Fibroblast of lung (primary cell): ENCODE measurements around the gene ADGRV1. TPM values are rescaled to one million over a fixed set of nuclear protein-coding genes. Genes with fewer than 3 reads are reported as not detected.

ENCODE experiments used
- DNase-seq, 2 donors: peaks; one replicate each; pipeline versions ENCODE4 v3.0.0 to v3.0.0-alpha.2; 2010; ENCODE audit warnings: low read depth in 2 of 2
- H2AFZ ChIP-seq: 2 replicates; pipeline ENCODE4 v1.5.1; 2012; ENCODE audit warnings: low read length, control low read depth, inconsistent platforms
- H3K27ac ChIP-seq: 2 replicates; pipeline ENCODE4 v1.5.1; 2011; ENCODE audit warnings: low read length, control low read depth; ENCODE audit not compliant: insufficient read depth
- H3K27me3 ChIP-seq: 2 replicates; pipeline ENCODE4 v1.5.1; 2011; ENCODE audit warnings: mild to moderate bottlenecking, low read length; ENCODE audit not compliant: control insufficient read depth, insufficient read depth
- H3K36me3 ChIP-seq: 2 replicates; pipeline ENCODE4 v1.5.1; 2011; ENCODE audit warnings: low read length; ENCODE audit not compliant: control insufficient read depth, insufficient read depth
- H3K4me1 ChIP-seq: 2 replicates; pipeline ENCODE4 v1.5.1; 2011; ENCODE audit warnings: low read length; ENCODE audit not compliant: control insufficient read depth, insufficient read depth; ENCODE audit errors: extremely low read depth
- H3K4me2 ChIP-seq: 2 replicates; pipeline ENCODE4 v1.5.1; 2011; ENCODE audit warnings: low read length, control low read depth; ENCODE audit not compliant: insufficient read depth; ENCODE audit errors: extremely low read depth
- H3K4me3 ChIP-seq, 4 experiments: fragments of 200-600 bp in 1 of 4; sonication (generic) in 1 of 4; replicated peaks in 1 of 4; 2 replicates each; pipeline ENCODE4 v1.5.1; 2011 to 2016; ENCODE audit warnings: low read length in 4 of 4, low read depth in 3 of 4, mild to moderate bottlenecking in 3 of 4, control low read depth in 2 of 4, inconsistent platforms in 1 of 4, mixed read lengths in 1 of 4; ENCODE audit not compliant: insufficient read depth in 1 of 4; ENCODE audit errors: control extremely low read depth in 1 of 4
- H3K79me2 ChIP-seq: 2 replicates; pipeline ENCODE4 v1.5.1; 2012; ENCODE audit warnings: mild to moderate bottlenecking, low read length, inconsistent platforms; ENCODE audit not compliant: control insufficient read depth, insufficient read depth
- H3K9ac ChIP-seq: 2 replicates; pipeline ENCODE4 v1.5.1; 2011; ENCODE audit warnings: mild to moderate bottlenecking, low read length, control low read depth; ENCODE audit not compliant: insufficient read depth
- H3K9me3 ChIP-seq: 2 replicates; pipeline ENCODE4 v1.5.1; 2012; ENCODE audit warnings: low read depth, low read length; ENCODE audit not compliant: control insufficient read depth, insufficient read depth
- H4K20me1 ChIP-seq: 2 replicates; pipeline ENCODE4 v1.5.1; 2011; ENCODE audit warnings: low read length; ENCODE audit not compliant: control insufficient read depth, insufficient read depth; ENCODE audit errors: extremely low read depth
- CTCF ChIP-seq, 2 donors: IDR thresholded peaks in 1 of 2; conservative IDR thresholded peaks in 1 of 2; 1 replicate in 1 of 2; 2 replicates in 1 of 2; pipeline ENCODE4 v1.5.1; 2011 to 2012; ENCODE audit warnings: low read length in 2 of 2, control low read depth in 1 of 2, inconsistent platforms in 1 of 2, low read depth in 1 of 2, mild to moderate bottlenecking in 1 of 2
- EZH2 ChIP-seq: IDR thresholded peaks from 2 replicates; pipeline ENCODE4 v1.5.1; 2012; ENCODE audit warnings: low read length, control low read depth, mild to moderate bottlenecking; ENCODE audit errors: missing control alignments
- polyA plus RNA-seq, 2 donors: library from polyadenylated mRNA; depleted of rRNA in 1 of 2; stranded (reverse) in 1 of 2; unstranded in 1 of 2; fragments of >200 nt; gene quantifications; 2 replicates each; pipeline ENCODE4 v1.2.1, GENCODE V29; 2011 to 2012; ENCODE audit warnings: missing spikeins in 1 of 2
- total RNA-seq: library from RNA; depleted of rRNA; stranded (reverse); fragments of >200 nt; gene quantifications from 2 replicates; pipeline ENCODE4 v1.2.1, GENCODE V29; 2014

The ADGRV1 gene
- total and polyA plus RNA-seq, 2 donors (not counting 1 experiment from before 2014, with no cell fraction given), result 0.15 to 0.17 TPM

- H2AFZ ChIP-seq, result no peak overlapping the region
- H3K4me2 ChIP-seq, result no peak overlapping the region
- H3K9me3 ChIP-seq, result no peaks in the 10 kb centered on the region
- no peak overlapping the region for H3K4me3 ChIP-seq
- no peaks in the 10 kb centered on the region for H4K20me1 ChIP-seq
- H3K9ac ChIP-seq, result no peak overlapping the region
- no peak overlapping the region for H3K27ac ChIP-seq
- H3K36me3 ChIP-seq, result no peaks in the 10 kb centered on the region
- DNase-seq, result no peak
- no peaks in the 10 kb centered on the region for H3K27me3 ChIP-seq
- no peaks in the 10 kb centered on the region for H3K4me1 ChIP-seq
- H3K79me2 ChIP-seq, result no peaks in the 10 kb centered on the region
- no peak for TF ChIP-seq EZH2
- no peak for TF ChIP-seq CTCF (conservative IDR thresholded peaks at IDR 0.05 in 1 of 2, IDR thresholded peaks at IDR 0.05 in 1 of 2; ENCODE audit: low read depth in 1 of 2, low read length in 2 of 2)
These were observed 63.3 kb downstream of the ADGRV1 start for GRCh38 chr5:90621848-90622247.

GRCh38 chr5:90626493-90626892 lies 67.9 kb downstream of the ADGRV1 start:
- no peak overlapping the region for H2AFZ ChIP-seq
- no peaks in the 10 kb centered on the region for H3K79me2 ChIP-seq

GRCh38 chr5:90628492-90628891 lies 69.9 kb downstream of the ADGRV1 start:
- Histone ChIP-seq H3K4me2 (no peak overlapping the region), H3K9me3 (no peaks in the 10 kb centered on the region), H3K9ac (no peak overlapping the region), H3K4me1 (no peaks in the 10 kb centered on the region), H3K27ac (no peak overlapping the region), H3K4me3 (no peak overlapping the region), H3K36me3 (no peaks in the 10 kb centered on the region), H2AFZ (no peak overlapping the region), H3K27me3 (no peaks in the 10 kb centered on the region), H3K79me2 (no peaks in the 10 kb centered on the region), H4K20me1 (no peaks in the 10 kb centered on the region)
- no peak for DNase-seq
- TF ChIP-seq EZH2 (no peak), CTCF (conservative IDR thresholded peaks at IDR 0.05 in 1 of 2, IDR thresholded peaks at IDR 0.05 in 1 of 2; ENCODE audit: low read depth in 1 of 2, low read length in 2 of 2) (no peak)

More at GRCh38 chr5:90626493-90626892, 67.9 kb downstream of the ADGRV1 start:
- DNase-seq, result no peak
- Histone ChIP-seq H3K27ac (no peak overlapping the region), H3K4me2 (no peak overlapping the region), H3K9ac (no peak overlapping the region), H3K9me3 (no peaks in the 10 kb centered on the region), H3K4me3 (no peak overlapping the region), H4K20me1 (no peaks in the 10 kb centered on the region), H3K4me1 (no peaks in the 10 kb centered on the region), H3K27me3 (no peaks in the 10 kb centered on the region), H3K36me3 (no peaks in the 10 kb centered on the region)
- TF ChIP-seq EZH2 (no peak), CTCF (conservative IDR thresholded peaks at IDR 0.05 in 1 of 2, IDR thresholded peaks at IDR 0.05 in 1 of 2; ENCODE audit: low read depth in 1 of 2, low read length in 2 of 2) (no peak)
